ENCODE results near the gene WNT4. TPM values are rescaled to one million over a fixed set of nuclear protein-coding genes. Genes with fewer than 3 reads are reported as not detected.

The WNT4 gene
- polyA plus RNA-seq, 3 donors = not detected

- peaks cover 30 to 66% (median 45%) of the 10 kb centered on the region in 3 donors for H3K27me3 Mint-ChIP-seq (ENCODE audit: low read depth in 3 of 3)
- H3K9me3 ChIP-seq (replicated peaks in 1 of 2; ENCODE audit: control insufficient read depth in 1 of 2, insufficient read depth in 1 of 2, low read length in 2 of 2) = peaks cover 0 to 12% of the 10 kb centered on the region in 2 donors
- H3K9me3 Mint-ChIP-seq = peaks cover 0 to 4% (median 0%) of the 10 kb centered on the region in 7 donors
- TF ChIP-seq CTCF (IDR thresholded peaks at IDR 0.05) = no peak
- H3K4me3 Mint-ChIP-seq = no peak overlapping the region
- H3K4me2 ChIP-seq (replicated peaks; ENCODE audit: extremely low read depth, low read length, poor library complexity, severe bottlenecking) = no peak overlapping the region
- H3K9ac ChIP-seq (ENCODE audit: insufficient read depth, low read length, poor library complexity, severe bottlenecking) = no peak overlapping the region
- 93% methylated on average over 14 of the region's 15 CpGs for WGBS (ENCODE audit: insufficient coverage)
- H3K27ac ChIP-seq (ENCODE audit: low read depth in 1 of 2, low read length in 2 of 2) = no peak overlapping the region
- H3K27me3 ChIP-seq (ENCODE audit: control insufficient read depth in 2 of 2, insufficient read depth in 2 of 2, low read length in 2 of 2) = peaks cover 22 to 37% of the 10 kb centered on the region in 2 donors
- H3K36me3 Mint-ChIP-seq = no peaks in the 10 kb centered on the region
- peaks cover 7% of the 10 kb centered on the region for H3K4me1 Mint-ChIP-seq
- no peak for DNase-seq
- no peaks in the 10 kb centered on the region for H3K36me3 ChIP-seq (replicated peaks in 1 of 2; ENCODE audit: control insufficient read depth in 1 of 2, insufficient read depth in 2 of 2, low read length in 2 of 2)
- no peak overlapping the region for H3K4me3 ChIP-seq (replicated peaks in 1 of 3; ENCODE audit: low read depth in 2 of 3, low read length in 3 of 3)
- peaks cover 0 to 5% of the 10 kb centered on the region in 2 donors for H3K4me1 ChIP-seq (ENCODE audit: control insufficient read depth in 1 of 2, insufficient read depth in 2 of 2, low read length in 2 of 2)
- no peaks in the 10 kb centered on the region for H3K79me2 ChIP-seq (ENCODE audit: insufficient read depth, low read length)
- peak overlapping the region in 1 of 7 donors; percentile 23 for H3K27ac Mint-ChIP-seq
- intact Hi-C loops (cut with micrococcal nuclease) = no loop called here
- H4K20me1 ChIP-seq (ENCODE audit: insufficient read depth, low read length) = no peaks in the 10 kb centered on the region
- H2AFZ ChIP-seq (ENCODE audit: insufficient read depth, low read depth, low read length, poor library complexity, severe bottlenecking) = no peak overlapping the region
Measured at GRCh38 chr1:22139066-22139594, 3.8 kb downstream of the WNT4 start.

- Mint-ChIP-seq H3K36me3 (no peaks in the 10 kb centered on the region), H3K27ac (no peak overlapping the region), H3K27me3 (ENCODE audit: low read depth in 3 of 3) (peaks cover 30 to 64% (median 37%) of the 10 kb centered on the region in 3 donors), H3K9me3 (no peaks in the 10 kb centered on the region), H3K4me1 (peaks cover 4% of the 10 kb centered on the region), H3K4me3 (no peak overlapping the region)
- Histone ChIP-seq H3K4me1 (ENCODE audit: control insufficient read depth in 1 of 2, insufficient read depth in 2 of 2, low read length in 2 of 2) (peaks cover 0 to 3% of the 10 kb centered on the region in 2 donors), H3K27me3 (ENCODE audit: control insufficient read depth in 2 of 2, insufficient read depth in 2 of 2, low read length in 2 of 2) (peaks cover 15 to 36% of the 10 kb centered on the region in 2 donors), H4K20me1 (ENCODE audit: insufficient read depth, low read length) (no peaks in the 10 kb centered on the region), H3K9me3 (replicated peaks in 1 of 2; ENCODE audit: control insufficient read depth in 1 of 2, insufficient read depth in 1 of 2, low read length in 2 of 2) (peaks cover 0 to 7% of the 10 kb centered on the region in 2 donors), H2AFZ (ENCODE audit: insufficient read depth, low read depth, low read length, poor library complexity, severe bottlenecking) (no peak overlapping the region), H3K9ac (ENCODE audit: insufficient read depth, low read length, poor library complexity, severe bottlenecking) (no peak overlapping the region), H3K79me2 (ENCODE audit: insufficient read depth, low read length) (no peaks in the 10 kb centered on the region), H3K4me2 (replicated peaks; ENCODE audit: extremely low read depth, low read length, poor library complexity, severe bottlenecking) (no peak overlapping the region), H3K4me3 (replicated peaks in 1 of 3; ENCODE audit: low read depth in 2 of 3, low read length in 3 of 3) (no peak overlapping the region), H3K36me3 (replicated peaks in 1 of 2; ENCODE audit: control insufficient read depth in 1 of 2, insufficient read depth in 2 of 2, low read length in 2 of 2) (no peaks in the 10 kb centered on the region), H3K27ac (ENCODE audit: low read depth in 1 of 2, low read length in 2 of 2) (no peak overlapping the region)
- no peak for TF ChIP-seq CTCF (IDR thresholded peaks at IDR 0.05)
- 83% methylated on average over 13 of the region's 16 CpGs for WGBS (ENCODE audit: insufficient coverage)
- DNase-seq = no peak
- intact Hi-C loops (cut with micrococcal nuclease) = no loop called here
Measured at GRCh38 chr1:22137004-22137720, 5.7 kb downstream of the WNT4 start.
